ENCODE results near the gene MARVELD1.

GRCh38 chr10:97686301-97686961 is 27.1 kb upstream of the MARVELD1 start:
- TF ChIP-seq CREB1 (CRISPR knock-in tag; IDR thresholded peaks at IDR 0.05; ENCODE audit: low read depth) = no peak
- TF ChIP-seq, protein P1, sequence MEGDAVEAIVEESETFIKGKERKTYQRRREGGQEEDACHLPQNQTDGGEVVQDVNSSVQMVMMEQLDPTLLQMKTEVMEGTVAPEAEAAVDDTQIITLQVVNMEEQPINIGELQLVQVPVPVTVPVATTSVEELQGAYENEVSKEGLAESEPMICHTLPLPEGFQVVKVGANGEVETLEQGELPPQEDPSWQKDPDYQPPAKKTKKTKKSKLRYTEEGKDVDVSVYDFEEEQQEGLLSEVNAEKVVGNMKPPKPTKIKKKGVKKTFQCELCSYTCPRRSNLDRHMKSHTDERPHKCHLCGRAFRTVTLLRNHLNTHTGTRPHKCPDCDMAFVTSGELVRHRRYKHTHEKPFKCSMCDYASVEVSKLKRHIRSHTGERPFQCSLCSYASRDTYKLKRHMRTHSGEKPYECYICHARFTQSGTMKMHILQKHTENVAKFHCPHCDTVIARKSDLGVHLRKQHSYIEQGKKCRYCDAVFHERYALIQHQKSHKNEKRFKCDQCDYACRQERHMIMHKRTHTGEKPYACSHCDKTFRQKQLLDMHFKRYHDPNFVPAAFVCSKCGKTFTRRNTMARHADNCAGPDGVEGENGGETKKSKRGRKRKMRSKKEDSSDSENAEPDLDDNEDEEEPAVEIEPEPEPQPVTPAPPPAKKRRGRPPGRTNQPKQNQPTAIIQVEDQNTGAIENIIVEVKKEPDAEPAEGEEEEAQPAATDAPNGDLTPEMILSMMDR (conservative IDR thresholded peaks at IDR 0.05; ENCODE audit: low read depth in 2 of 2) = peak in 1 of 2 experiments; percentile 18; a peak in 1 of 4 replicates
- no peak for TF ChIP-seq EZH2 (IDR thresholded peaks at IDR 0.05; ENCODE audit: low read depth, unreplicated experiment)
- no peak for TF ChIP-seq REST (IDR thresholded peaks at IDR 0.05; ENCODE audit: unreplicated experiment)
- no peak for TF ChIP-seq EZH2phosphoT487 (IDR thresholded peaks at IDR 0.05; ENCODE audit: unreplicated experiment)
- TF ChIP-seq POLR2AphosphoS5 (IDR thresholded peaks at IDR 0.05; ENCODE audit: low read depth) = no peak
- no peak for TF ChIP-seq ZNF331 (CRISPR knock-in tag; IDR thresholded peaks at IDR 0.05; ENCODE audit: low read depth)
- no peak for TF ChIP-seq ZNF114 (CRISPR knock-in tag; IDR thresholded peaks at IDR 0.05)
- no peak for TF ChIP-seq STAT1 (IDR thresholded peaks at IDR 0.05; ENCODE audit: unreplicated experiment)
- no peak for TF ChIP-seq ETS1 (IDR thresholded peaks at IDR 0.05)
- TF ChIP-seq JUNB (IDR thresholded peaks at IDR 0.05; ENCODE audit: unreplicated experiment) = no peak
- TF ChIP-seq NANOG (IDR thresholded peaks at IDR 0.05; ENCODE audit: borderline replicate concordance) = no peak
